22Rv1 (cell line): ENCODE results near the gene RAB11A.

Source experiments
- H3K27ac ChIP-seq: fragments of 450-650 bp; 2 replicates; pipeline ENCODE4 v1.5.1; 2017
- ZFX ChIP-seq: fragments of 450-650 bp; IDR thresholded peaks from 2 replicates; pipeline ENCODE4 v1.6.1; 2017; ENCODE audit warnings: antibody characterized with exemption, borderline replicate concordance
- TF ChIP-seq, protein P1 (sequence below): fragments of 450-650 bp; IDR thresholded peaks from 2 replicates; pipeline ENCODE4 v1.5.1; 2017; ENCODE audit warnings: mild to moderate bottlenecking

Gene RAB11A

DNA sequence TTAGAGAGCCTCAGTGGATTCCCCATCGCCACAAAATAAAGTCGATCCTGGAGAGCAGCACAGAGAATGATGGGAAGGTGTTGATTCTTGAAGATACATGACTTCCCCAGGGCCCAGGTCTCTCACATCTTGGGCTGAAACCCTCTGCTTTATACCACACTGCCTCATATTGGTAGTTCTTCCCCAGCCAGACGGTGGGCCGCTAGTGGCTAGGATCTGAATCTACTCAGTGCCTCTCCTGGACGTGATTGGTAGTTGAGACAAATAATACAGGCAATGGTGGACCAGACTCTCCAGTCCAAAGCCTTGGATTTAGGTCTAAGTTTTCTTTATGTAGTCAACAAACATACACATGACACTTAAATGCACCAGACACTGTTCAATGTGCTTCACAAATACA is 49.7 kb downstream of the RAB11A start:
- H3K27ac ChIP-seq: no peak overlapping the region
- TF ChIP-seq, protein P1, sequence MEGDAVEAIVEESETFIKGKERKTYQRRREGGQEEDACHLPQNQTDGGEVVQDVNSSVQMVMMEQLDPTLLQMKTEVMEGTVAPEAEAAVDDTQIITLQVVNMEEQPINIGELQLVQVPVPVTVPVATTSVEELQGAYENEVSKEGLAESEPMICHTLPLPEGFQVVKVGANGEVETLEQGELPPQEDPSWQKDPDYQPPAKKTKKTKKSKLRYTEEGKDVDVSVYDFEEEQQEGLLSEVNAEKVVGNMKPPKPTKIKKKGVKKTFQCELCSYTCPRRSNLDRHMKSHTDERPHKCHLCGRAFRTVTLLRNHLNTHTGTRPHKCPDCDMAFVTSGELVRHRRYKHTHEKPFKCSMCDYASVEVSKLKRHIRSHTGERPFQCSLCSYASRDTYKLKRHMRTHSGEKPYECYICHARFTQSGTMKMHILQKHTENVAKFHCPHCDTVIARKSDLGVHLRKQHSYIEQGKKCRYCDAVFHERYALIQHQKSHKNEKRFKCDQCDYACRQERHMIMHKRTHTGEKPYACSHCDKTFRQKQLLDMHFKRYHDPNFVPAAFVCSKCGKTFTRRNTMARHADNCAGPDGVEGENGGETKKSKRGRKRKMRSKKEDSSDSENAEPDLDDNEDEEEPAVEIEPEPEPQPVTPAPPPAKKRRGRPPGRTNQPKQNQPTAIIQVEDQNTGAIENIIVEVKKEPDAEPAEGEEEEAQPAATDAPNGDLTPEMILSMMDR: no peak
- no peak for TF ChIP-seq ZFX

- H3K27ac ChIP-seq: no peak overlapping the region
- TF ChIP-seq, protein P1: no peak
- TF ChIP-seq ZFX: no peak
These were observed 50.1 kb downstream of the RAB11A start for GRCh38 chr15:65919353-65919752.

GRCh38 chr15:65920121-65920520 is 50.8 kb downstream of the RAB11A start:
- H3K27ac ChIP-seq: no peak overlapping the region
- TF ChIP-seq, protein P1: no peak
- no peak for TF ChIP-seq ZFX

DNA sequence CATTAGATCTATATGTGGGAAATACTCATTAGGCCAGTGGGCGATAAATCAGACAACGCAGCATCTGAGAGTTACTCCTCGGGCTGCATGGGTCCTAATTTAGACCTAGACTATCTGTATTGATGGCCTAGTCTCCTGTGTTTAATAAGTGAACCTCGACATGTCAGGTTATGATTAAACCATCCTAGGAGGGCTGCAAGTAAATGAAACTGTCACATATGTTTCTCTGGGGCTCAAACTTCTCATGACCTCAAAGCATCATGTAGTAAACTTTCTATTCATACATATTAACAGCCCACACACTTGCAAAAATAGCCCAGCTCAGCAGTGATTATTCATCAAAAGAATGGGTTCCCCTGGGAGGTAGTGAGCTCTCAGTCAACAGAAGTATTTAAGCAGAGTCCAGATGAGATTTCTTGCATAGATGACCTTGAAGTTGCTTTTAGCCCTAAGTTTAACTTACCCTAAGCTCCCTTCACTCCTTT is 51.6 kb downstream of the RAB11A start:
- TF ChIP-seq, protein P1: no peak
- TF ChIP-seq ZFX: no peak
- no peak overlapping the region for H3K27ac ChIP-seq

- H3K27ac ChIP-seq: no peak overlapping the region
- no peak for TF ChIP-seq ZFX
- TF ChIP-seq, protein P1: no peak
These were observed 52.5 kb downstream of the RAB11A start for GRCh38 chr15:65921780-65922179.

- TF ChIP-seq, protein P1: no peak
- TF ChIP-seq ZFX: no peak
- H3K27ac ChIP-seq: no peak overlapping the region
These were observed 53.3 kb downstream of the RAB11A start for GRCh38 chr15:65922621-65923020.

DNA sequence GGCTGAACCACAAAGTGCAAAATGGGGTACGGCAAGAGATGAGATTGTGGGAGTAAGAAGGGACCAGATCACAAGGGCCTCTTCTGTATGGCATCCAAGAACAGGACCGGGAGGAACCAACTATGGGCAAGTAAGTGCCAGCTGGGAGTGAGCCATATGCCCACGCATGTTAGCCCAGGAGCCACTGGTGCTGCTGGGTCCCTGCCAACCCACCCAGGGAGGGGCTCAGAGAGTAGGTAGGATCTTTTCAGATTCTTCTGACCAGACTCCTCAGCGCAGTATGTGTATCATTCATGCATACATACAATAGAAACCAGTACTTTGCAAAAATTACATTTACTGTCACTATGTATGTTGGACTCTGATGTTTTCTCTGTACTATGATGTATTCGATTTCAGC is 54.0 kb downstream of the RAB11A start:
- no peak overlapping the region for H3K27ac ChIP-seq
- TF ChIP-seq, protein P1: no peak
- no peak for TF ChIP-seq ZFX
